K562 (cell line): ENCODE measurements around the gene IBA57. TPM values are rescaled to one million over a fixed set of nuclear protein-coding genes. Genes with fewer than 3 reads are reported as not detected.

Source experiments
- ATAC-seq: fragments of 200-7000 bp; cut with Tn5 transposase; 3 replicates; pipeline ENCODE4 v1.9.1; 2020; ENCODE audit warnings: moderate library complexity
- BruUV-seq: library from RNA; stranded (reverse); fragments of 400-500 nt; replicated peaks from 2 replicates; lab custom pipeline; 2021; lab: Mats Ljungman, UMichigan
- CTCF ChIA-PET: fragments of 300-600 bp; formaldehyde crosslinking; extraction: SDS; loops from one replicate; lab custom pipeline; 2021; ENCODE audit warnings: low intra/inter-chr PET ratio; lab: Yijun Ruan, JAX
- POLR2A ChIA-PET: fragments of 300-600, 350-650 bp; sonication (Branson Sonifier 250); formaldehyde crosslinking; extraction: SDS; loops from one replicate; lab custom pipeline; 2021; ENCODE audit warnings: antibody characterized with exemption, inconsistent platforms; lab: Yijun Ruan, JAX
- DNase-seq, 4 experiments: peaks; one replicate each; pipeline versions ENCODE4 v3.0.0 to v3.0.0-alpha.2; 2011 to 2018; ENCODE audit warnings: low spot score in 3 of 4, mixed read lengths in 3 of 4; ENCODE audit errors: extremely low read depth in 1 of 4
- FAIRE-seq: peaks from 2 replicates; lab custom pipeline; 2011; peaks lifted over from hg19 to GRCh38; lab: Jason Lieb, UNC
- H2AFZ ChIP-seq: 2 replicates; pipeline ENCODE4 v1.6.0; 2011; ENCODE audit warnings: low read depth, low read length, control low read depth, inconsistent platforms
- H3K27ac ChIP-seq: fragments of 200-600 bp; 3 replicates; pipeline ENCODE4 v1.8.0; 2011; ENCODE audit warnings: low read depth, mild to moderate bottlenecking, control low read depth, inconsistent platforms, low read length, moderate library complexity, mixed read lengths; ENCODE audit errors: extremely low read depth
- H3K27me3 ChIP-seq, 2 experiments: fragments of 300-600 bp in 1 of 2; 2 replicates in 1 of 2; 3 replicates in 1 of 2; pipeline versions ENCODE4 v1.6.0 to v1.8.0; 2011; ENCODE audit warnings: inconsistent platforms in 2 of 2, low read length in 2 of 2, mild to moderate bottlenecking in 1 of 2, mixed read lengths in 1 of 2, moderate library complexity in 1 of 2; ENCODE audit not compliant: control insufficient read depth in 2 of 2, insufficient read depth in 2 of 2
- H3K36me3 ChIP-seq: fragments of 300-600 bp; 3 replicates; pipeline ENCODE4 v1.8.0; 2011; ENCODE audit warnings: mild to moderate bottlenecking, low read length, inconsistent platforms; ENCODE audit not compliant: control insufficient read depth, insufficient read depth
- H3K4me1 ChIP-seq, 2 experiments: fragments of 200-600 bp in 1 of 2; replicated peaks in 1 of 2; 2 replicates in 1 of 2; 3 replicates in 1 of 2; pipeline versions ENCODE4 v1.5.1 to v1.8.0; 2011; ENCODE audit warnings: inconsistent platforms in 2 of 2, low read length in 2 of 2, mild to moderate bottlenecking in 1 of 2, mixed read lengths in 1 of 2, moderate library complexity in 1 of 2; ENCODE audit not compliant: control insufficient read depth in 2 of 2, insufficient read depth in 2 of 2
- H3K4me2 ChIP-seq: 2 replicates; pipeline ENCODE4 v1.6.1; 2011; ENCODE audit warnings: low read length, control low read depth, inconsistent platforms, mixed read lengths; ENCODE audit not compliant: insufficient read depth
- H3K4me3 ChIP-seq: fragments of 200-600 bp; sonication (generic), shearing (Covaris generic); 2 replicates; pipeline ENCODE4 v1.5.1; 2016; ENCODE audit warnings: control low read depth, inconsistent platforms
- H3K79me2 ChIP-seq: fragments of 200-600 bp; 3 replicates; pipeline ENCODE4 v1.8.0; 2011; ENCODE audit warnings: low read length, inconsistent platforms; ENCODE audit not compliant: control insufficient read depth, insufficient read depth
- H3K9ac ChIP-seq, 2 experiments: 2 replicates each; pipeline versions ENCODE4 v1.6.0 to v1.6.1; 2011; ENCODE audit warnings: low read depth in 2 of 2, low read length in 2 of 2, control low read depth in 1 of 2, inconsistent platforms in 1 of 2, mild to moderate bottlenecking in 1 of 2, mixed read lengths in 1 of 2; ENCODE audit not compliant: insufficient read depth in 1 of 2
- H3K9me1 ChIP-seq: one replicate; pipeline ENCODE4 v1.6.0; 2011; ENCODE audit warnings: inconsistent platforms, mild to moderate bottlenecking, low read length, moderate library complexity; ENCODE audit not compliant: control insufficient read depth, insufficient read depth
- H3K9me3 ChIP-seq: replicated peaks from 2 replicates; pipeline ENCODE4 v1.5.1; 2011; ENCODE audit warnings: low read depth, low read length, inconsistent platforms; ENCODE audit not compliant: control insufficient read depth, insufficient read depth
- H4K20me1 ChIP-seq: replicated peaks from 2 replicates; pipeline ENCODE4 v1.6.1; 2011; ENCODE audit warnings: low read length, inconsistent platforms, mixed read lengths; ENCODE audit not compliant: control insufficient read depth, insufficient read depth
- PHF20 ChIP-seq: fragments of 450-650 bp; IDR thresholded peaks from 2 replicates; pipeline ENCODE4 v1.6.1; 2018; ENCODE audit not compliant: partially characterized antibody
- PHF8 ChIP-seq: fragments of 200-600 bp; sonication (generic); IDR thresholded peaks from 2 replicates; pipeline ENCODE4 v1.6.1; 2012; ENCODE audit warnings: mixed run types, mild to moderate bottlenecking, inconsistent platforms, low read length, moderate library complexity, borderline replicate concordance
- POLR2AphosphoS5 ChIP-seq: IDR thresholded peaks from 2 replicates; pipeline ENCODE4 v1.6.1; 2011; ENCODE audit warnings: mild to moderate bottlenecking, low read depth, low read length, moderate library complexity; ENCODE audit not compliant: control insufficient read depth, insufficient read depth
- RCOR1 ChIP-seq, 2 experiments: IDR thresholded peaks; 2 replicates each; pipeline ENCODE4 v1.6.1; 2012; ENCODE audit warnings: low read depth in 2 of 2, low read length in 2 of 2, borderline replicate concordance in 1 of 2, improper control_type of control experiment in 1 of 2
- RUNX1 ChIP-seq: sonication (generic); IDR thresholded peaks from 2 replicates; pipeline ENCODE4 v1.6.1; 2016; ENCODE audit warnings: antibody characterized with exemption, low read depth
- SNIP1 ChIP-seq: fragments of 450-650 bp; IDR thresholded peaks from 2 replicates; pipeline ENCODE4 v1.7.1; 2017; ENCODE audit warnings: low read depth, mild to moderate bottlenecking
- ZKSCAN3 ChIP-seq: fragments of 250-450 bp; sonication (Bioruptor Pico); IDR thresholded peaks from 2 replicates; pipeline ENCODE4 v1.4.0; 2020
- ZNF384 ChIP-seq: IDR thresholded peaks from 2 replicates; pipeline ENCODE4 v1.6.1; 2012; ENCODE audit warnings: low read depth, low read length, improper control_type of control experiment
- ZNF408 ChIP-seq: fragments of 250-450 bp; sonication (Bioruptor Pico); IDR thresholded peaks from 2 replicates; pipeline ENCODE4 v1.4.0; 2020; ENCODE audit warnings: low read depth, mild to moderate bottlenecking, moderate library complexity
- ZNF57 ChIP-seq: fragments of 450-650 bp; formaldehyde crosslinking; IDR thresholded peaks from 2 replicates; pipeline ENCODE4 v1.4.0; 2020; ENCODE audit warnings: mild to moderate bottlenecking, moderate library complexity
- WGBS: fragments of 100-300 bp; shearing (Covaris generic); methylation state at CpG from one replicate; pipeline ENCODE4 v1.1.6; 2016; ENCODE audit warnings: low coverage, mixed read lengths; ENCODE audit not compliant: insufficient coverage; ENCODE audit errors: missing lambda C conversion rate; 5-methylcytosine and 5-hydroxymethylcytosine counted together
- in situ Hi-C: fragments of 300-500 bp; cut with MboI; formaldehyde crosslinking; loops from 4 replicates; pipeline ENCODE4 v1.15.0; 2018; ENCODE audit warnings: inconsistent platforms, mixed read lengths
- intact Hi-C: fragments of 100-400 bp; cut with micrococcal nuclease; formaldehyde crosslinking; loops from 2 replicates; pipeline ENCODE4 v1.14.2; 2022
- polyA plus RNA-seq, 8 experiments: library from polyadenylated mRNA; depleted of rRNA in 4 of 8; stranded (reverse) in 5 of 8; unstranded in 3 of 8; fragments of >200 nt; fragmentation: Nextera tagmentation in 2 of 8; fragmentation: Illumina TruSeq in 1 of 8; extraction: Ambion mirVana in 2 of 8; extraction: Trizol in 1 of 8; gene quantifications; 2 replicates each; pipeline versions ENCODE4 v1.2.1 to v1.2.3, GENCODE V29; 2011 to 2014; ENCODE audit warnings: inconsistent platforms in 1 of 8, missing spikeins in 1 of 8
- total RNA-seq, 7 experiments: library from RNA; depleted of rRNA in 6 of 7; stranded (reverse); fragments of >200 nt in 6 of 7; fragmentation: Illumina TruSeq in 2 of 7; extraction: Trizol in 2 of 7; gene quantifications; 2 replicates each; pipeline versions ENCODE4 v1.2.1 to v1.2.3, GENCODE V29; 2011 to 2021; ENCODE audit warnings: low replicate concordance in 1 of 7
- TF ChIP-seq, protein P1 (sequence below): sonication (generic); formaldehyde crosslinking; IDR thresholded peaks from 2 replicates; pipeline ENCODE4 v1.8.1; 2023; ENCODE audit warnings: mild to moderate bottlenecking, missing genetic modification reagents
- TF ChIP-seq, protein P2 (sequence below): sonication (generic); formaldehyde crosslinking; IDR thresholded peaks from 2 replicates; pipeline ENCODE4 v1.5.0; 2020; ENCODE audit warnings: missing genetic modification reagents
- TF ChIP-seq, protein P3 (sequence below), 2 experiments: fragments of 450-650 bp in 1 of 2; sonication (generic) in 1 of 2; formaldehyde crosslinking; conservative IDR thresholded peaks; 2 replicates each; pipeline versions ENCODE4 v1.4.0 to v1.8.1; 2020 to 2022; ENCODE audit warnings: mild to moderate bottlenecking in 1 of 2, missing genetic modification reagents in 1 of 2
- TF ChIP-seq, protein P4 (sequence below), 2 experiments: fragments of 450-650 bp; IDR thresholded peaks; 2 replicates each; pipeline ENCODE4 v1.6.1; 2018; ENCODE audit warnings: mild to moderate bottlenecking in 2 of 2, low read depth in 1 of 2; ENCODE audit not compliant: partially characterized antibody in 2 of 2

The IBA57 gene
- total and polyA plus RNA-seq, 9 of the 15 experiments (the other 6 are each of a cell fraction or from before 2014, with no cell fraction given) = 0.77 to 15.5 (median 2.7) TPM

DNA sequence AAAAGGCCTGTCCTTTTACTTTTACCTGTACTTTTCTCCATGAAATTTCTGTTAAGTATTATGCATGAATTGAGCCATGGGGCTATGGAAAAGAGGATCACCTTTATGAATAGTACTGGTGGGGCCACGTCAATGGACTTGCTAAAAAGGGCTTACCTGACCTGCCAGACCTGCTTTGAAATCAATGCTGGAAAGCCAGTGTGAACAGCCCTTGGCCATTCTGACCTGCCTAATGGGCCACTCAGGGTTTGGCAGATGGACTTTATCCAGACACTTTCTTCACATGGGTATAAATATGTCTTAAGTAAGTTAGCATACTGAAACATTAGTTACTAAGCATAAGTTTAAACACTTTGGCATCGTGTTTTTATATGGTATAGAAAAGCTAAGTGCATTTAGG lies 33.8 kb upstream of the IBA57 start (continued):
- TF ChIP-seq, protein P1, sequence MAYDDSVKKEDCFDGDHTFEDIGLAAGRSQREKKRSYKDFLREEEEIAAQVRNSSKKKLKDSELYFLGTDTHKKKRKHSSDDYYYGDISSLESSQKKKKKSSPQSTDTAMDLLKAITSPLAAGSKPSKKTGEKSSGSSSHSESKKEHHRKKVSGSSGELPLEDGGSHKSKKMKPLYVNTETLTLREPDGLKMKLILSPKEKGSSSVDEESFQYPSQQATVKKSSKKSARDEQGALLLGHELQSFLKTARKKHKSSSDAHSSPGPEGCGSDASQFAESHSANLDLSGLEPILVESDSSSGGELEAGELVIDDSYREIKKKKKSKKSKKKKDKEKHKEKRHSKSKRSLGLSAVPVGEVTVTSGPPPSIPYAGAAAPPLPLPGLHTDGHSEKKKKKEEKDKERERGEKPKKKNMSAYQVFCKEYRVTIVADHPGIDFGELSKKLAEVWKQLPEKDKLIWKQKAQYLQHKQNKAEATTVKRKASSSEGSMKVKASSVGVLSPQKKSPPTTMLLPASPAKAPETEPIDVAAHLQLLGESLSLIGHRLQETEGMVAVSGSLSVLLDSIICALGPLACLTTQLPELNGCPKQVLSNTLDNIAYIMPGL = no peak
- TF ChIP-seq ZNF57 (CRISPR knock-in tag) (no peak), PHF8 (no peak)

DNA sequence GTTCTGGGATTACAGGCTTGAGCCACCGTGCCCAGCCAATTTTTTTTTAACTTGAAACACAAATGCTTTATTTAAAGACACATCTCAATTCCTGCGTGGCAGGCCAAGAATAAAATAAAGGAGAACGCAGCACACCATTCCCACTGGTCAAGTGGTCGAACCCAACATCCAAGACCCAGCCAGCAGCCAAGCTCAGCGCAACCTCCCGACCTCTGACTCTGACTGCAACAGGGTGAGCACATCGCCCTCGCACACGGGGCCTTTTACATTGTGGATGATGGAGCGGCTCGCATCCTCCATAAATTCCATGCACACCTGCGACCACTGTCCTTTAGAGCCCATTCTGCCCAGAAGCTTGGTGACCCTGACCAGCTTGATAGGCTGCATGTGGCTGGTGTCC lies 31.0 kb upstream of the IBA57 start:
- ATAC-seq = no peak
- POLR2A ChIA-PET = interaction anchor here (1.0 to 1.4 kb wide), 4 partner anchors 8 to 32 kb away, joined by 3 to 5 read pairs (median 3); no protein-coding TSS in a partner anchor
- in situ Hi-C loops = no loop called here
- Histone ChIP-seq H3K36me3 (no peaks in the 10 kb centered on the region), H3K27ac (no peak overlapping the region), H3K4me2 (no peak overlapping the region), H2AFZ (no peak overlapping the region), H3K9ac (peak overlapping the region in 1 of 2 experiments; percentile 69; a peak in 2 of 4 replicates), H3K79me2 (no peaks in the 10 kb centered on the region; the same call in 2 of the 3 replicates), H3K4me3 (no peak overlapping the region), H4K20me1 (no peaks in the 10 kb centered on the region), H3K27me3 (no peaks in the 10 kb centered on the region), H3K4me1 (peaks cover 8 to 18% of the 10 kb centered on the region in 2 experiments; a peak in 4 of 5 replicates), H3K9me3 (no peaks in the 10 kb centered on the region), H3K9me1 (no peaks in the 10 kb centered on the region)
- WGBS = 43% methylated on average over 12 of the region's 12 CpGs
- no peak for FAIRE-seq
- CTCF ChIA-PET = no interaction called here
- BruUV-seq = no TSS peak
- DNase-seq = no peak
- intact Hi-C loops = loop anchor here (5.0 kb wide), 2 partner anchors 48 to 133 kb away; no protein-coding TSS in a partner anchor
- TF ChIP-seq, protein P2, sequence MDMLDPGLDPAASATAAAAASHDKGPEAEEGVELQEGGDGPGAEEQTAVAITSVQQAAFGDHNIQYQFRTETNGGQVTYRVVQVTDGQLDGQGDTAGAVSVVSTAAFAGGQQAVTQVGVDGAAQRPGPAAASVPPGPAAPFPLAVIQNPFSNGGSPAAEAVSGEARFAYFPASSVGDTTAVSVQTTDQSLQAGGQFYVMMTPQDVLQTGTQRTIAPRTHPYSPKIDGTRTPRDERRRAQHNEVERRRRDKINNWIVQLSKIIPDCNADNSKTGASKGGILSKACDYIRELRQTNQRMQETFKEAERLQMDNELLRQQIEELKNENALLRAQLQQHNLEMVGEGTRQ (CRISPR knock-in tag) = no peak
- TF ChIP-seq, protein P3, sequence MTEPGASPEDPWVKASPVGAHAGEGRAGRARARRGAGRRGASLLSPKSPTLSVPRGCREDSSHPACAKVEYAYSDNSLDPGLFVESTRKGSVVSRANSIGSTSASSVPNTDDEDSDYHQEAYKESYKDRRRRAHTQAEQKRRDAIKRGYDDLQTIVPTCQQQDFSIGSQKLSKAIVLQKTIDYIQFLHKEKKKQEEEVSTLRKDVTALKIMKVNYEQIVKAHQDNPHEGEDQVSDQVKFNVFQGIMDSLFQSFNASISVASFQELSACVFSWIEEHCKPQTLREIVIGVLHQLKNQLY (CRISPR knock-in tag; conservative IDR thresholded peaks at IDR 0.05) = no peak
- TF ChIP-seq RUNX1 (no peak), PHF20 (no peak), ZNF384 (no peak), POLR2AphosphoS5 (no peak), ZKSCAN3 (CRISPR knock-in tag) (no peak), ZNF408 (CRISPR knock-in tag) (no peak), RCOR1 (IDR thresholded peaks at IDR 0.05; ENCODE audit: borderline replicate concordance in 1 of 2, low read depth in 2 of 2, low read length in 2 of 2) (no peak), SNIP1 (no peak)
- TF ChIP-seq, protein P4, sequence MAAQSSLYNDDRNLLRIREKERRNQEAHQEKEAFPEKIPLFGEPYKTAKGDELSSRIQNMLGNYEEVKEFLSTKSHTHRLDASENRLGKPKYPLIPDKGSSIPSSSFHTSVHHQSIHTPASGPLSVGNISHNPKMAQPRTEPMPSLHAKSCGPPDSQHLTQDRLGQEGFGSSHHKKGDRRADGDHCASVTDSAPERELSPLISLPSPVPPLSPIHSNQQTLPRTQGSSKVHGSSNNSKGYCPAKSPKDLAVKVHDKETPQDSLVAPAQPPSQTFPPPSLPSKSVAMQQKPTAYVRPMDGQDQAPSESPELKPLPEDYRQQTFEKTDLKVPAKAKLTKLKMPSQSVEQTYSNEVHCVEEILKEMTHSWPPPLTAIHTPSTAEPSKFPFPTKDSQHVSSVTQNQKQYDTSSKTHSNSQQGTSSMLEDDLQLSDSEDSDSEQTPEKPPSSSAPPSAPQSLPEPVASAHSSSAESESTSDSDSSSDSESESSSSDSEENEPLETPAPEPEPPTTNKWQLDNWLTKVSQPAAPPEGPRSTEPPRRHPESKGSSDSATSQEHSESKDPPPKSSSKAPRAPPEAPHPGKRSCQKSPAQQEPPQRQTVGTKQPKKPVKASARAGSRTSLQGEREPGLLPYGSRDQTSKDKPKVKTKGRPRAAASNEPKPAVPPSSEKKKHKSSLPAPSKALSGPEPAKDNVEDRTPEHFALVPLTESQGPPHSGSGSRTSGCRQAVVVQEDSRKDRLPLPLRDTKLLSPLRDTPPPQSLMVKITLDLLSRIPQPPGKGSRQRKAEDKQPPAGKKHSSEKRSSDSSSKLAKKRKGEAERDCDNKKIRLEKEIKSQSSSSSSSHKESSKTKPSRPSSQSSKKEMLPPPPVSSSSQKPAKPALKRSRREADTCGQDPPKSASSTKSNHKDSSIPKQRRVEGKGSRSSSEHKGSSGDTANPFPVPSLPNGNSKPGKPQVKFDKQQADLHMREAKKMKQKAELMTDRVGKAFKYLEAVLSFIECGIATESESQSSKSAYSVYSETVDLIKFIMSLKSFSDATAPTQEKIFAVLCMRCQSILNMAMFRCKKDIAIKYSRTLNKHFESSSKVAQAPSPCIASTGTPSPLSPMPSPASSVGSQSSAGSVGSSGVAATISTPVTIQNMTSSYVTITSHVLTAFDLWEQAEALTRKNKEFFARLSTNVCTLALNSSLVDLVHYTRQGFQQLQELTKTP (IDR thresholded peaks at IDR 0.05; ENCODE audit: low read depth in 1 of 2, partially characterized antibody in 2 of 2) = no peak
